ENCODE results near the gene PARP6.
A peak's percentile ranks its signal among the peaks of the same experiment; 100 is the strongest.

Gene PARP6

DNA sequence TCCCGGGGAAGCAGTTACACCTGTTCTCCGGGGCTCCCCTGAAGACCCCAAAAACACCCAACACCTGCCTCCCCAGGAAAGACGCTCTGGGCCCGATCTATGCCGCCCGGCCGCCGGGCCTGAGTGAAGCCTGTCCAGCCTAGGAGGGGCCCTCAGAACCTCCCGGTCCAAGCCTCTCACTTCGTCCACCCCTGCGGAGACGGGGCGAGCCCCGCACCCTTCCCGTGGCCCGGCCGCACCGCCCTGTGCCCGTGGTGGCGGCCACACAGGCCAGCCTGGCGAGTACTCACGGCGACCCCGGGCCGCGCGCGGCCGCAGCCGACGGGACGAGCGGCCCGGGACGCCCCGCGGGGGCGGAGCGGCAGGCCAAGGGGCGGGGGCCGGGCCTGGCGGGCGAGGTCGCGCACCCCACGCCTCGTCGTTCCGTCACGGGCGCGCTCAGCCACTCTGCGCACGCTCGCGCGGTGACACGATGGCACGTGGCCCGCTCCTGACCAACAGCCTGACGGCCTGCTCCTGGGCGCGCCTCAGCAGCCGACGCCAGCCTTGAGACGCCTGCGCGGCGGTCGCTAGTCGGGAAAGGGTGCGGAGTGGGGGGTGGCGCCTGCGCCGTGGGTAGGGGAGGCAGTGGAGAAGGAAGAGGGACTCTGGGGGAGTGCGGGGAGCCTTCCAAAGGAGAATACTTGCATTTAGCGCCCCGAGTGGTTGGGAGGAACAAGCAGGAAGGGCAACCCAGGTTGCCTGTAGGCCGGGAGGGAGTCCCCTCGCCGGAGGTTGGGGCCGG lies at the start of gene PARP6:
Gene PARP6, minus strand, starts transcription at position 342 of the 784 bp plus-strand sequence. CDS start 5,077 bp downstream, outside the sequence.
- no peaks in the 10 kb centered on the region for H3K27me3 Mint-ChIP-seq
- H3K4me1 Mint-ChIP-seq (ENCODE audit: low read depth), result peaks cover 36% of the 10 kb centered on the region
- H3K9me3 Mint-ChIP-seq, result no peaks in the 10 kb centered on the region
- peak within 1 kb of the TSS; percentile 92 for H3K4me3 Mint-ChIP-seq
- H3K27ac Mint-ChIP-seq, result peak within 1 kb of the TSS; percentile 93
- H3K36me3 Mint-ChIP-seq (ENCODE audit: low read depth), result peaks cover 22% of the 10 kb centered on the region

DNA sequence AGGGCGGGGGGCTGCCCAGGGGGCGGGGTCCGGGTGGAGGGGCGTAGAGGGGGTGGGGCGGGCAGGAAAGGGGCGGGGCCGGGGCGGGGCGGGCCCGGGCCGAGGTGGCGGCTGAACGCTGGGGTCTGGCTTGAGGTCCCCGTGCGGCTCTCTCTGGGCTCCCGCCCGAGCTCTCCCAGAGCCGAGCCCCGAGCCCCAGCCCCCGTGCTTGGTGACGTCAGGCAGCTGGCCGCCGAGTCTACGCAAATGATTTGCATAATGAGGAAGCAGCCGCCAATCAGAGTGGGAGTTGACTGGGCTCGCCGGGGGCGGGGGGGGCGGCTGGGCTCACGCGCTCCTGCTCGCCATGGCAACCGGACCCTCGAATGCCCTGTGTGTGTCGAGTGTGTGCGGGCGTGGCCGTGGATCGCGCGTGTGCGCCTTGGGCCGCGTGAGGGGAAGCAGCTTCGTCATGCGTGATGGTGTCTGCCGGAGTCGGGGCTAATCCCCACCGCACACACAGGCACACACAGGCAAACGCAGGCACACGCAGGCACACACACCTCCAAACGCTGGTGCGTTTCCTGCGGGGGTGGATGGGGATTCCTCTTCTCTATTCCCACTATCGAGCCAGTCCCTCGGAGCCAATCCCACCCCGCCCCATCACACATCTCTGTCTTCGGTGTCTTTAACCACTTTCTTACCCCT lies 47.8 kb upstream of the PARP6 start, which contains the start of gene CELF6:
Gene CELF6, minus strand, starts transcription at position 173 of the 687 bp plus-strand sequence. CDS start 283 bp downstream, outside the sequence.
- peaks cover 6% of the 10 kb centered on the region for H3K9me3 Mint-ChIP-seq
- H3K27ac Mint-ChIP-seq, result peak within 1 kb of the TSS; percentile 45
- H3K4me1 Mint-ChIP-seq (ENCODE audit: low read depth), result peaks cover 24% of the 10 kb centered on the region
- H3K27me3 Mint-ChIP-seq, result peaks cover 16% of the 10 kb centered on the region
- peak within 1 kb of the TSS; percentile 84 for H3K4me3 Mint-ChIP-seq
- peaks cover 21% of the 10 kb centered on the region for H3K36me3 Mint-ChIP-seq (ENCODE audit: low read depth)

DNA sequence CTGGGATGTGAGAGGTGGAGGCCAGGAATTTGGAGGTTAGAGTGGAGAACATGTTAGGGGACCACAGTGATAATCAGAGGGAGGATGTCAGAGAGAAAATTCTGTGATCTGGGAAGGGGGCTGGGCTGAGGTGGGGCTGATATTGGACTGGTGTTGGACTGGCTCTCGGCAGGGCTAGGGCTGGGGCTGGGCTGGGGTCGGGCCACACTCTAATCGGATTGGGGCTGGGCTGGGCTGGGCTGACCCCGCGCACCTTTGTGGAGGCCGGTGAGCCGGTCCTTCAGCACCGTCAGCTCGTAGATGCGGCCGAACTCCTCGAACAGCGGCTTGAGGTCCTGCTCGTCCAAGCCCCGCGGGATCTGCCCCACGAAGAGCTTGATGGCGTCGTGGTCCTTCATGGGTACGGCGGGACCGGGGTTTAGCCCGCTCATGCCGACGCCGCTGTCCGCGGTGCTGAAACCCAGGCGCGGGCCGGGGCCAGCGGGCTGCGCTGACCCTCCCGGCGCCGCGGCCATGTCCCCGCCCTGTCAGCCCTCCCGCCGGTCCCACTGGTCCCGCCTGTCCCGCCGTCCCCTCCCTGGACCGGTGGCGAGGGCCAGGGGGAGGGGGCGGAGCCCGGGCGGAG lies 47.1 kb upstream of the PARP6 start:
- Mint-ChIP-seq H3K27me3 (peaks cover 16% of the 10 kb centered on the region), H3K4me1 (ENCODE audit: low read depth) (peaks cover 24% of the 10 kb centered on the region), H3K9me3 (peaks cover 5% of the 10 kb centered on the region), H3K4me3 (peak overlapping the region; percentile 66), H3K36me3 (ENCODE audit: low read depth) (peaks cover 19% of the 10 kb centered on the region), H3K27ac (peak overlapping the region; percentile 45)

GRCh38 chr15:72318408-72318942 lies 46.1 kb upstream of the PARP6 start:
- H3K4me1 Mint-ChIP-seq (ENCODE audit: low read depth), result peaks cover 24% of the 10 kb centered on the region
- peaks cover 9% of the 10 kb centered on the region for H3K36me3 Mint-ChIP-seq (ENCODE audit: low read depth)
- H3K27me3 Mint-ChIP-seq, result peaks cover 16% of the 10 kb centered on the region
- peak overlapping the region; percentile 66 for H3K4me3 Mint-ChIP-seq
- H3K9me3 Mint-ChIP-seq, result no peaks in the 10 kb centered on the region
- peak overlapping the region; percentile 45 for H3K27ac Mint-ChIP-seq

DNA sequence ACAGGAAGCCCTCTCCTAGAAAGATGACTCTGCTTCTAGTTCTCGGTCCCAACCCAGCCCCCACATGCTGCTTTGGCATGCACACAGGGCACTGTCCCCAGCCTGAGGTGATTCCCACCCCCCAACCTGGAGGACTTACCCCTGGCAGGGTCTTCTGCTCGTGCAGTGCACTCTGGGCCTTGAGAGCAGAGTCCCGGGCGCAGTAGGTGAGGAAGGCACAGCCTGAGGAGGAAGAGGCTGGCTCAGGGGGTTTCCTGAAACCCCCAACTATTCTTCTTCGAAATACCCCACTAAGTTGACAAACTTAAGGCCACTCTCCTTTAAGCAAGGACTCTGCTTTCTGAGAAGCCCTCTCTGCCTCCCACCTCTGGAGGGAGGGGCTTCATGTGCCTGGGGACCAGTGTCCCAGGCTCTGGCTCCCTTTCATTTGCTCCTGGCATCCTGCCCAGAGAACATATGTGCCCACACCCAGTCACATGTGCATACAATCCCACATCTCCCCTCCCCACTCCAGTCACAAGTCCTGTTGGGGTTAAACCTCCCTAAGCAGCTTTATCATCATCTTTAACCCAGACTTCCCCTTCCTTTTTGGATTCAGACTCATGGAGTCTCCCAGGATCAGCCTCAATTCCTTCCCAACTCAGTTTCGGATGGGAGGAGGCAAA lies 43.5 kb upstream of the PARP6 start:
- Mint-ChIP-seq H3K9me3 (no peaks in the 10 kb centered on the region), H3K27me3 (peaks cover 15% of the 10 kb centered on the region), H3K4me1 (ENCODE audit: low read depth) (peaks cover 21% of the 10 kb centered on the region), H3K4me3 (no peak overlapping the region), H3K27ac (no peak overlapping the region), H3K36me3 (ENCODE audit: low read depth) (peaks cover 7% of the 10 kb centered on the region)

DNA sequence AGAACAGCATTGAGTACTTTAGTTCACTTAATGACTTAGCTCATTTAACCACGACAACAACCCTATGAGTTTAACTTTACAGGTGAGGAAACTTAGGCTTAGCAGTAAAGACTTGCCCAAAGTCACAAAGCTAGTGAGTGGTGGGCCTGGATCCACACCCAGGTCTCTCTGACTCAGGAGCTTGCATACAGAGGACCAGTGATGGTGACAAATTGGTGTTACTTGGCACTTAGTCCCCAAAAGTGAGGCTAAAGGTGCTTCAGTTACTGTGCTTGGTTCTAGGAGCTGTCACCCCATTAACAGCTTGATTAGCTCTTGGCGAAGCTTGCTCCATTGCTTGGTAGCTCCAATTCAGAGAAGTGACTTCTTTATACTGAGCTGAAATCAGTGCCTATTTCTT lies 41.5 kb upstream of the PARP6 start:
- peaks cover 5% of the 10 kb centered on the region for H3K27me3 Mint-ChIP-seq
- no peak overlapping the region for H3K4me3 Mint-ChIP-seq

GRCh38 chr15:72313448-72313840 lies 41.1 kb upstream of the PARP6 start:
- peaks cover under 1% of the 10 kb centered on the region for H3K27me3 Mint-ChIP-seq
- H3K4me3 Mint-ChIP-seq, result no peak overlapping the region

More for the DNA sequence above, 41.5 kb upstream of the PARP6 start:
- Mint-ChIP-seq H3K36me3 (ENCODE audit: low read depth) (peaks cover 3% of the 10 kb centered on the region), H3K4me1 (ENCODE audit: low read depth) (peaks cover 10% of the 10 kb centered on the region), H3K27ac (no peak overlapping the region), H3K9me3 (no peaks in the 10 kb centered on the region)

DNA sequence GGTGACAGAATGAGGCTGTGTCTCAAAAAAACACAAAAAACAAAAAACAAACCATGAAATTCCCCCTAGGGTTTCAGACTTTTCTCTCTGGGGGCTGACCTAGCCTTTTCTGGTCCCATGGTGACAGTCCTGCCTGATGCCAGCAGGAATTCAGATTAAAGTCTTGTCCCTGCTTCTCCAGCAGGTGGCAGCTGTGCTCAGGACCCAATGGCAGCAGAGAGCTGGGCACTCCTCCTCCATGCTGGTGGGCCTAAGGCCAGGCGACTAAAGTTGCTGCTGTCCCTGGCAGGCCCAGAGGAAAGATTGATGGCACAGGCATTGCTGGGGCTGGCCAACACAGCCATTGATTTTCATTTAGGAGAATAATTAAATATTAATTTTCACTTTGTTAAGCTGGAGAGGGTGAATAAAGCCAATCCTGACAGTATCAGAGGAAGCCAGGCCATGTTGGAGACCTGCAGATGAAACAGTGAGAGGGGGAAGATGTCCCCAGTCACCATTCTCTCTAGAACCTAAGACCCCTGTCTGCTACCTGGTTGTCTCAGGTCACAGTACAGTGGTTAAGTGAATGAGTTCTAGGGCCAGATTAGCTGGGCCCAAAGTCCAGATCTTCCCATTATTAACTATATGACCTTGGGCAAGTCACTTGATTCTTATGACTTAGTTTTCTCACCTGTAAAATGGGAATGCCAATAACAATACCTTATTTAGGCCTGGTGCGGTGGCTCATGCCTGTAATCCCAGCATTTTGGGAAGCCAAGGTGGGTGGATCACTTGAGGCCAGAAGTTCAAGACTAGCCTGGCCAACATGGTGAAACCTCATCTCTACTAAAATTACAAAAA lies 40.5 kb upstream of the PARP6 start:
- H3K36me3 Mint-ChIP-seq (ENCODE audit: low read depth), result no peaks in the 10 kb centered on the region
- no peaks in the 10 kb centered on the region for H3K27me3 Mint-ChIP-seq
- H3K4me1 Mint-ChIP-seq (ENCODE audit: low read depth), result peaks cover 6% of the 10 kb centered on the region
- H3K9me3 Mint-ChIP-seq, result no peaks in the 10 kb centered on the region
- no peak overlapping the region for H3K27ac Mint-ChIP-seq
- H3K4me3 Mint-ChIP-seq, result no peak overlapping the region

More at GRCh38 chr15:72313448-72313840, 41.1 kb upstream of the PARP6 start:
- no peaks in the 10 kb centered on the region for H3K36me3 Mint-ChIP-seq (ENCODE audit: low read depth)
- peaks cover 6% of the 10 kb centered on the region for H3K4me1 Mint-ChIP-seq (ENCODE audit: low read depth)
- H3K27ac Mint-ChIP-seq, result no peak overlapping the region
- no peaks in the 10 kb centered on the region for H3K9me3 Mint-ChIP-seq

DNA sequence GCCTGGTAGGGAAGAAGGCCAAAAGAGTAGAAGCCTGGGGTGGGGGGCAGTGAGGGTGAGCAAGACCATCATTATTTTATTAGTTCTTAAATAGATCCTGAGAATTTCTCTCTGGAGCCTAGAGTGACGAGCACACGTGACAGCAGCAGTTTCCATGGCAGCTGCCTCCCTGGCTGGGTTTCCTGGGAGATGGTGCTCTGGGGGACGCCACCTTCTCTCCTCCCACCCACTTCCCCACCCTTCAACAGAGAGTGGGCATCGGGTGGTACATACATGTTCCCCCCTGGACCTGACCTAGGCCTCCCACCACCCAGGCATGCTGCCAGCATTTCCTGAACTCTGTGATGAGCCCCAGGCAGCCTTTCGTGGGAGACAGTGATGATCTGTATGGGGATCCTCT lies 34.7 kb upstream of the PARP6 start:
- Mint-ChIP-seq H3K4me3 (no peak overlapping the region), H3K27ac (no peak overlapping the region), H3K9me3 (no peaks in the 10 kb centered on the region), H3K27me3 (no peaks in the 10 kb centered on the region), H3K36me3 (ENCODE audit: low read depth) (no peaks in the 10 kb centered on the region), H3K4me1 (ENCODE audit: low read depth) (peaks cover 14% of the 10 kb centered on the region)

DNA sequence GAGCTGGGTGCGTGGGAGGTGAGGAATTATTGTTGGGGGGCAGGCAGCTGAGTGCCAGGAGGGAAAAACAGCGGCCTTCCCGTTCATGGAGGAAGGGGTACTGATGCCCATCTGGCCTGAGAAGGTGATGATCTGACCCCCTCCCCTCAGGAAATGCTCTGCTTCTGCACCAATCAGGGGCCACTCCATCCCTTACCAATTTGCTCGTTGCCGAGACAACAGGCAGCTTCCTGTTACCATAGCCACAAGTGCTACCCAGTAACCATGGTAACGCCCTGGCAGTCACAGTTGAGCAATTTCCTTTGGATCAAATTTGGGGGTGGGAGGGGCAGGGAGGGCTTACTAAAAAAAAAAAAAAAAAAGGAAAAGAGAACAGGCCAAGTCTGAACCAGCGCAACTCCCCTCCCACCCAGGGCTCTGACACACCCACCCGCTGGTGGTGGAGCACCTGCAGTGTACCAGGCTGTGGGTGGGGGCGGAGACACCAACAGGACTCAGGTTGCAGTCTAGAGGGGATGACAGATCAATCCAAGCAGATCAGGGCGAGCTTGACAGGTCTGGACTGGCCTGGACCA lies 33.9 kb upstream of the PARP6 start:
- Mint-ChIP-seq H3K4me1 (ENCODE audit: low read depth) (peaks cover 14% of the 10 kb centered on the region), H3K36me3 (ENCODE audit: low read depth) (no peaks in the 10 kb centered on the region), H3K27ac (no peak overlapping the region), H3K27me3 (no peaks in the 10 kb centered on the region), H3K9me3 (no peaks in the 10 kb centered on the region), H3K4me3 (no peak overlapping the region)

DNA sequence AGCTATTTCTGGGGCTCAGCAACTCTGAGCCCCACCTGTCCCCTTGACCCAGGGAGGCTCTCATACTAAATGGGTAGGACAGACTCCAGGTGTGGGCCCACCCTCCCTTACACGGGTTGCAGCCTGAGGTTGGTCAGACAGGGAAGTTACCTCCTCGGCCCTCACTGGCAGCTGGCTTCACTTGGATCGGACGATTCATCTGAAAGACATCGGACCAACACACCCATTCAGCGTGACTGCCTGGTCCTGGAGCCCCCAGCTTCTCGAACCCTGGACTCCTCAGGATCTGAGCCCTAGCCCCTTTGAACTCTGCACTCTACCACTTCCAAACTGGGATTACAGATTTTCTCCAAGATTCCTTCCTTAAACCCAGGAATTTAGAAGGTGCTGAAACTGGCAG lies 32.2 kb upstream of the PARP6 start:
- no peak overlapping the region for H3K27ac Mint-ChIP-seq

GRCh38 chr15:72302955-72303354 lies 30.6 kb upstream of the PARP6 start:
- peaks cover 14% of the 10 kb centered on the region for H3K4me1 Mint-ChIP-seq (ENCODE audit: low read depth)
- no peaks in the 10 kb centered on the region for H3K27me3 Mint-ChIP-seq
- H3K27ac Mint-ChIP-seq, result no peak overlapping the region
- H3K9me3 Mint-ChIP-seq, result no peaks in the 10 kb centered on the region
- H3K4me3 Mint-ChIP-seq, result no peak overlapping the region
- no peaks in the 10 kb centered on the region for H3K36me3 Mint-ChIP-seq (ENCODE audit: low read depth)

More for the DNA sequence above, 32.2 kb upstream of the PARP6 start:
- Mint-ChIP-seq H3K4me3 (no peak overlapping the region), H3K4me1 (ENCODE audit: low read depth) (peaks cover 14% of the 10 kb centered on the region), H3K36me3 (ENCODE audit: low read depth) (no peaks in the 10 kb centered on the region), H3K9me3 (no peaks in the 10 kb centered on the region), H3K27me3 (no peaks in the 10 kb centered on the region)

DNA sequence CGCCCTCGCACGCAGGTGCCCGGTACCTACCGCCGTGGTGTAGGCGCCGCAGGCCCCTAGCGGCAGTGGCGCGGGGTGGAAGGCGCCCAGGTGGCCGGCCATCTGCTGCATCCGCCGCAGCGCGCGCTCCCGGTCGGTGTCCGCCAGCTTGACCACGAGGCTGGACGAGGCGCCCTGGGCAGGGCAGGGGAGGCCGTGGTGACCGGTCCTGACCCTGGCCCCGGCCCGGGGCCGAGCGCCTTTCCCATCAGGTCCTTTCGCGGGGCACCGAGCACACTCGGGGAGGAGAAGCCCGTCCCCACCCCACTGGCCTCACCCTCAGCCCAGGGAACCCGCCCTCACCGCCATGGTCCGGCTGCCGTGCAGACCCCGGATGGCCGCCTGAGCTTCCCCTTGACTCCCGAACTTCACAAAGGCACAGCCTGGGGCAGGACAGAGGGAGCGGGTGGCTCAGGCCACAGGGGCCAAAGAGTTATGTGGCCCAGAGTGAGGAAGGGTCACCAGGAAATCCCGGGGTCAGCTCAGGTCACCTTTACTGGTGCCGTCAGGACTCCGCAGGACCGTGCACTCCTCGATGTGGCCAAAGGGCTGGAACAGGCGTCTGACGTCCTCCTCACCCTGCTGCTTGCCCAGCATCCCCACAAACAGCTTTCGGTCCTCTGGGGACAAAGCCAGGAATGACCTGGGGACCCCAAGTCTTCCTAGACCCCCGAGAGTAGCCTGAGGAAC lies 17.4 kb upstream of the PARP6 start:
- H3K4me3 Mint-ChIP-seq, result no peak overlapping the region
- H3K36me3 Mint-ChIP-seq (ENCODE audit: low read depth), result no peaks in the 10 kb centered on the region
- no peak overlapping the region for H3K27ac Mint-ChIP-seq
- H3K4me1 Mint-ChIP-seq (ENCODE audit: low read depth), result no peaks in the 10 kb centered on the region
- H3K9me3 Mint-ChIP-seq, result no peaks in the 10 kb centered on the region
- no peaks in the 10 kb centered on the region for H3K27me3 Mint-ChIP-seq
